CD14-positive monocyte (primary cell): ENCODE data around the gene TMCC1. TPM values are rescaled to one million over a fixed set of nuclear protein-coding genes. Genes with fewer than 3 reads are reported as not detected.

Experiments
- DNase-seq, 3 donors: peaks; one replicate each; pipeline ENCODE4 v3.0.0-alpha.2; 2011 to 2022
- H2AFZ ChIP-seq: 2 replicates; pipeline ENCODE4 v1.6.0; 2012; ENCODE audit warnings: mild to moderate bottlenecking, low read depth, low read length, inconsistent platforms; ENCODE audit not compliant: insufficient read depth, poor library complexity, severe bottlenecking
- H3K27ac ChIP-seq, 2 donors: 1 replicate in 1 of 2; 2 replicates in 1 of 2; pipeline ENCODE4 v1.5.1; 2012 to 2013; ENCODE audit warnings: low read length in 2 of 2, control low read depth in 1 of 2, inconsistent platforms in 1 of 2, low read depth in 1 of 2, mild to moderate bottlenecking in 1 of 2
- H3K27me3 ChIP-seq, 2 donors: one replicate each; pipeline versions ENCODE4 v1.6.0 to v1.6.1; 2011 to 2013; ENCODE audit warnings: low read length in 2 of 2; ENCODE audit not compliant: control insufficient read depth in 2 of 2, insufficient read depth in 2 of 2
- H3K36me3 ChIP-seq, 2 donors: replicated peaks in 1 of 2; 1 replicate in 1 of 2; 2 replicates in 1 of 2; pipeline versions ENCODE4 v1.5.1 to v1.6.1; 2012 to 2013; ENCODE audit warnings: low read length in 2 of 2, control low read depth in 1 of 2, inconsistent platforms in 1 of 2, mild to moderate bottlenecking in 1 of 2; ENCODE audit not compliant: insufficient read depth in 2 of 2, control insufficient read depth in 1 of 2
- H3K4me1 ChIP-seq, 2 donors: 1 replicate in 1 of 2; 2 replicates in 1 of 2; pipeline versions ENCODE4 v1.5.1 to v1.6.1; 2012 to 2013; ENCODE audit warnings: low read length in 2 of 2, control low read depth in 1 of 2, inconsistent platforms in 1 of 2, mild to moderate bottlenecking in 1 of 2, moderate library complexity in 1 of 2; ENCODE audit not compliant: insufficient read depth in 2 of 2, control insufficient read depth in 1 of 2
- H3K4me2 ChIP-seq: replicated peaks from 2 replicates; pipeline ENCODE3; 2012; ENCODE audit warnings: low read length, moderate library complexity, mild to moderate bottlenecking; ENCODE audit not compliant: poor library complexity, severe bottlenecking; ENCODE audit errors: extremely low read depth
- H3K4me3 ChIP-seq, 3 experiments: fragments of 200-600 bp in 1 of 3; sonication (generic) in 1 of 3; replicated peaks in 1 of 3; 1 replicate in 2 of 3; 2 replicates in 1 of 3; pipeline ENCODE4 v1.5.1; 2011 to 2013; ENCODE audit warnings: low read length in 3 of 3, mild to moderate bottlenecking in 3 of 3, control low read depth in 2 of 3, low read depth in 2 of 3, inconsistent platforms in 1 of 3, moderate library complexity in 1 of 3
- H3K79me2 ChIP-seq: 2 replicates; pipeline ENCODE4 v1.6.0; 2012; ENCODE audit warnings: mild to moderate bottlenecking, control low read depth, inconsistent platforms, low read length, moderate library complexity; ENCODE audit not compliant: insufficient read depth
- H3K9ac ChIP-seq: 2 replicates; pipeline ENCODE4 v1.6.0; 2017; ENCODE audit warnings: low read length, mild to moderate bottlenecking; ENCODE audit not compliant: insufficient read depth, poor library complexity, severe bottlenecking
- H3K9me3 ChIP-seq, 2 donors: replicated peaks in 1 of 2; 1 replicate in 1 of 2; 2 replicates in 1 of 2; pipeline versions ENCODE4 v1.5.1 to v1.6.1; 2012 to 2013; ENCODE audit warnings: low read length in 2 of 2, control low read depth in 1 of 2; ENCODE audit not compliant: control insufficient read depth in 1 of 2, insufficient read depth in 1 of 2
- H4K20me1 ChIP-seq: 2 replicates; pipeline ENCODE4 v1.6.0; 2012; ENCODE audit warnings: mild to moderate bottlenecking, low read length, control low read depth, moderate library complexity; ENCODE audit not compliant: insufficient read depth
- H3K27ac Mint-ChIP-seq, 7 donors: one replicate each; pipeline ENCODE4 v1.8.0; 2020; ENCODE audit warnings: mild to moderate bottlenecking in 7 of 7, mixed read lengths in 7 of 7, moderate library complexity in 6 of 7, inconsistent platforms in 2 of 7
- H3K27me3 Mint-ChIP-seq, 3 donors: one replicate each; pipeline ENCODE4 v1.8.0; 2021 to 2022; ENCODE audit warnings: low read depth in 3 of 3, mild to moderate bottlenecking in 3 of 3, mixed read lengths in 3 of 3, moderate library complexity in 3 of 3, inconsistent platforms in 1 of 3
- H3K36me3 Mint-ChIP-seq, 2 donors: one replicate each; pipeline ENCODE4 v1.8.0; 2020; ENCODE audit warnings: mixed read lengths in 2 of 2, inconsistent platforms in 1 of 2, mild to moderate bottlenecking in 1 of 2
- H3K4me1 Mint-ChIP-seq: one replicate; pipeline ENCODE4 v1.8.0; 2020; ENCODE audit warnings: mild to moderate bottlenecking, mixed read lengths
- H3K4me3 Mint-ChIP-seq, 2 donors: one replicate each; pipeline ENCODE4 v1.8.0; 2020; ENCODE audit warnings: mild to moderate bottlenecking in 2 of 2, mixed read lengths in 2 of 2, moderate library complexity in 1 of 2
- H3K9me3 Mint-ChIP-seq, 7 donors: one replicate each; pipeline ENCODE4 v1.8.0; 2020 to 2022; ENCODE audit warnings: mixed read lengths in 7 of 7, mild to moderate bottlenecking in 6 of 7, moderate library complexity in 6 of 7, inconsistent platforms in 2 of 7
- WGBS: methylation state at CpG from one replicate; pipeline ENCODE4 v1.1.5; 2013; ENCODE audit warnings: missing lambda C conversion rate; ENCODE audit not compliant: insufficient coverage; 5-methylcytosine and 5-hydroxymethylcytosine counted together
- intact Hi-C, 2 donors: fragments of 100-400 bp; cut with micrococcal nuclease; formaldehyde crosslinking; loops; one replicate each; pipeline versions ENCODE4 v1.15.0 to v1.15.1; 2023
- polyA plus RNA-seq, 3 donors: library from polyadenylated mRNA; depleted of rRNA in 1 of 3; unstranded in 2 of 3; stranded (reverse) in 1 of 3; fragments of 300-500 nt in 2 of 3; fragments of >200 nt in 1 of 3; fragmentation: Illumina TruSeq in 2 of 3; gene quantifications; 1 replicate in 2 of 3; 2 replicates in 1 of 3; pipeline ENCODE4 v1.2.3, GENCODE V29; 2012 to 2021
- TF ChIP-seq, protein P1 (sequence below): fragments of 200-600 bp; IDR thresholded peaks from one replicate; pipeline ENCODE4 v1.8.0; 2022; ENCODE audit warnings: antibody characterized with exemption, mild to moderate bottlenecking

Gene TMCC1
- polyA plus RNA-seq, 3 donors = 5.0 to 10.2 (median 5.0) TPM

GRCh38 chr3:129663930-129664646 lies 229.4 kb downstream of the TMCC1 start:
- no peak overlapping the region for H3K4me3 ChIP-seq
- Mint-ChIP-seq H3K36me3 (peaks cover 14% of the 10 kb centered on the region in 2 donors), H3K9me3 (no peaks in the 10 kb centered on the region), H3K4me1 (no peaks in the 10 kb centered on the region), H3K4me3 (no peak overlapping the region), H3K27me3 (no peaks in the 10 kb centered on the region), H3K27ac (no peak overlapping the region)
- H3K9me3 ChIP-seq = no peaks in the 10 kb centered on the region
- intact Hi-C loops = no loop called here
- no peak overlapping the region for H2AFZ ChIP-seq
- H3K4me2 ChIP-seq = no peak overlapping the region
- H3K4me1 ChIP-seq = no peaks in the 10 kb centered on the region
- H3K27ac ChIP-seq = no peak overlapping the region
- peaks cover 8% of the 10 kb centered on the region for H4K20me1 ChIP-seq
- DNase-seq = no peak
- H3K79me2 ChIP-seq = no peaks in the 10 kb centered on the region
- H3K9ac ChIP-seq = no peak overlapping the region
- WGBS = 96% methylated on average over 4 of the region's 6 CpGs
- TF ChIP-seq, protein P1, sequence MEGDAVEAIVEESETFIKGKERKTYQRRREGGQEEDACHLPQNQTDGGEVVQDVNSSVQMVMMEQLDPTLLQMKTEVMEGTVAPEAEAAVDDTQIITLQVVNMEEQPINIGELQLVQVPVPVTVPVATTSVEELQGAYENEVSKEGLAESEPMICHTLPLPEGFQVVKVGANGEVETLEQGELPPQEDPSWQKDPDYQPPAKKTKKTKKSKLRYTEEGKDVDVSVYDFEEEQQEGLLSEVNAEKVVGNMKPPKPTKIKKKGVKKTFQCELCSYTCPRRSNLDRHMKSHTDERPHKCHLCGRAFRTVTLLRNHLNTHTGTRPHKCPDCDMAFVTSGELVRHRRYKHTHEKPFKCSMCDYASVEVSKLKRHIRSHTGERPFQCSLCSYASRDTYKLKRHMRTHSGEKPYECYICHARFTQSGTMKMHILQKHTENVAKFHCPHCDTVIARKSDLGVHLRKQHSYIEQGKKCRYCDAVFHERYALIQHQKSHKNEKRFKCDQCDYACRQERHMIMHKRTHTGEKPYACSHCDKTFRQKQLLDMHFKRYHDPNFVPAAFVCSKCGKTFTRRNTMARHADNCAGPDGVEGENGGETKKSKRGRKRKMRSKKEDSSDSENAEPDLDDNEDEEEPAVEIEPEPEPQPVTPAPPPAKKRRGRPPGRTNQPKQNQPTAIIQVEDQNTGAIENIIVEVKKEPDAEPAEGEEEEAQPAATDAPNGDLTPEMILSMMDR = no peak
- H3K27me3 ChIP-seq = no peaks in the 10 kb centered on the region
- H3K36me3 ChIP-seq = no peaks in the 10 kb centered on the region

GRCh38 chr3:129663045-129663446 lies 230.5 kb downstream of the TMCC1 start:
- H3K27me3 ChIP-seq = no peaks in the 10 kb centered on the region
- no peaks in the 10 kb centered on the region for H3K9me3 ChIP-seq
- Mint-ChIP-seq H3K4me3 (no peak overlapping the region), H3K9me3 (no peaks in the 10 kb centered on the region), H3K27ac (peak overlapping the region in 1 of 7 donors; percentile 37), H3K4me1 (peaks cover 5% of the 10 kb centered on the region), H3K27me3 (no peaks in the 10 kb centered on the region), H3K36me3 (peaks cover 13 to 14% of the 10 kb centered on the region in 2 donors)
- no peak overlapping the region for H3K27ac ChIP-seq
- intact Hi-C loops = no loop called here
- DNase-seq = no peak
- H3K4me3 ChIP-seq = no peak overlapping the region
- peaks cover 11% of the 10 kb centered on the region for H4K20me1 ChIP-seq
- TF ChIP-seq, protein P1 = no peak
- H3K9ac ChIP-seq = no peak overlapping the region
- H3K36me3 ChIP-seq = no peaks in the 10 kb centered on the region
- no peaks in the 10 kb centered on the region for H3K79me2 ChIP-seq
- WGBS = 100% methylated on average over 1 of the region's 1 CpG
- no peaks in the 10 kb centered on the region for H3K4me1 ChIP-seq
- no peak overlapping the region for H2AFZ ChIP-seq
- no peak overlapping the region for H3K4me2 ChIP-seq
